NCI-H1048 (cell line): ENCODE results near the gene PIK3CB.
"Not testable (repeated sequence)": the region's sequence is repeated elsewhere in the genome, so short reads cannot be mapped to it uniquely, and the experiment has no call there.

Experiments used
- DNase-seq: peaks from one replicate; lab custom pipeline; 2025; lab: John Stamatoyannopoulos, UW

PIK3CB gene

DNA sequence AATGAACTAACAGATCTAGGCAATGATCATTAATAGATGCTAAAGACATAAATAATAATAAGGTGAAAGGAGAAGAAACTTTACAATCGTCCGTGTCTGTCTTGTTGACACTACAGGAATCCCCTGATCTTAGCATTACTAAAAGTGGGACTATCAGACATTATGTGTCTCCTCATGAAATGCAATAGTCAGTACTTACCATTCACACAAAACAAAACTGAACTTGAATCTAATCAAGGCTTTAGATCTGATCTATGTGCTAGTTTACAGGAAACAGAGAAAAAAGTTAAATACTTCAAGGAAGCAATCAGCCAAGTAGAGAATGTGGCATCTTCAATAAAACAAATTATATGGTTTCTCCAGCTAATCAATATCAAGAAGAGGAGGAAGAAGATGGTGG, 73.7 kb downstream of the PIK3CB start:
- no peak for DNase-seq

DNA sequence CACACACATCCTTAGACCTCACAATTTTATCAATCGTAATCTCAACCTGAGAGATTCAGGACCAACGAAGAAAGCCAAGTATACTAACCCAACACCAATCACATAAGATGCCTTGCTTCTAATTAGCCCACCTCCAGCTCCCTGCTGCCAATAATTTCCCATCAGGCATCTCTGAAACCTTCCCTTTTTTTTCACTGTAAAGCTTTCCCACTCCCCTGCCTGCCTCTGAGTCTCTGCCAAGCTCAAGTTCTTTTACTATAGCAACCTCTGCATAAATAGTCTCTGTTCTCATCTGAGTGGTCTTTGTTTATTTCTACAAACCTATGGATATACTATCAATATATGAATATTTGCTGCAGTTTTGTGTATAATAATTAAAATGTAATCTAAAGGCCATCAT, 86.5 kb downstream of the PIK3CB start:
- DNase-seq: no peak

DNA sequence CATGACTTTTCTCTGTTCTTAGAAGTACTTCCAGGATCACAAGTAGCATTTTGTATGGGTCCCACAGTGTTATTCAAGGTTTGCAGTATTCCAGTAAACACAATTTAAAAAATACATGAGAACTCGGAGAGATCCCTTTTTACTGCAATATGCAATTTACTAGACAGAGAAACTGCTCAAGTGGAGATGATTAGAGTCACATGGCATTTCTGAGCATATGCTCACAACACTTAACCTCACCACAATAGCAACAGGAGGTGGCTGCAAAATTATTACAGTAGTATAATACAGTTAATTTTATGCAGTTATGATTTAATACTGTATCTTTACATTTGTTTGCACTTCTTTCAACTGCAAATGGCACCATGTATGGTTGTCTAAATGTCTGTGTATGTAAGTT, 87.5 kb downstream of the PIK3CB start:
- no peak for DNase-seq

DNA sequence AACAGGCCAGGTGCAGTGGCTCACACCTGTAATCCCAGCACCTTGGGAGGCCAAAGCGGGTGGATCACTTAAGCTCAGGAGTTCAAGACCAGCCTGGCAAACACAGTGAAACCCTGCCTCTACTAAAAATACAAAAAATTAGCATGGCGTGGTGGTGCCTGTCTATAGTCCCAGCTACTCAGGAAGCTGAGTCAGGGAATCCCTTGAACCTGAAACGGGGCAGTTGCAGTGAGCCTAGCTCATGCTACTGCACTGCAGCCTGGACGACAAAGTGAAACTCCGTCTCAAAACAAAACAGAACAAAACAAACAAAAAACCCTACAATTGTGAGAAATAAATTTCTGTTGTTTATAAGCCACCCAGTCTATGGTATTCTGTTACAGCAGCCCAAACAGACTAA, 94.7 kb downstream of the PIK3CB start:
- DNase-seq: no peak

DNA sequence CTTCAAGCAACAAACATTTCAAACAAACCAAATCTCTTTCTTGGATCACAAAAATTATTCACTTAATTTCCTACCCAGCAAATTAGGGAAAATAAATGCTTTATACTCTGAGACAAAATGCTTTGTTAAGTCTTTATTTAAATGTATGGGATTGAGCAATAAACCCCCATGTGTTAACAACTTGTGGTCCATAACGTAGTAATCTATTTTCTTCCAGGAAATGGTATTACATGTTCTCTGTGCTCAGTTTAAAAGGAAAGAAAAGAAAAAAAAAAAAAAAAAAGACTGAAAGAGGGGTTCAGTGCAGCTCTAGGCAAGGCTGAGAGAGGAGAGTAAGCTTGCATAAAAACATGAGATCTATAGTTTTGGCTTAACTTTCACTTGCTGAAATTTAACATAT, 102.3 kb downstream of the PIK3CB start:
- no peak for DNase-seq

DNA sequence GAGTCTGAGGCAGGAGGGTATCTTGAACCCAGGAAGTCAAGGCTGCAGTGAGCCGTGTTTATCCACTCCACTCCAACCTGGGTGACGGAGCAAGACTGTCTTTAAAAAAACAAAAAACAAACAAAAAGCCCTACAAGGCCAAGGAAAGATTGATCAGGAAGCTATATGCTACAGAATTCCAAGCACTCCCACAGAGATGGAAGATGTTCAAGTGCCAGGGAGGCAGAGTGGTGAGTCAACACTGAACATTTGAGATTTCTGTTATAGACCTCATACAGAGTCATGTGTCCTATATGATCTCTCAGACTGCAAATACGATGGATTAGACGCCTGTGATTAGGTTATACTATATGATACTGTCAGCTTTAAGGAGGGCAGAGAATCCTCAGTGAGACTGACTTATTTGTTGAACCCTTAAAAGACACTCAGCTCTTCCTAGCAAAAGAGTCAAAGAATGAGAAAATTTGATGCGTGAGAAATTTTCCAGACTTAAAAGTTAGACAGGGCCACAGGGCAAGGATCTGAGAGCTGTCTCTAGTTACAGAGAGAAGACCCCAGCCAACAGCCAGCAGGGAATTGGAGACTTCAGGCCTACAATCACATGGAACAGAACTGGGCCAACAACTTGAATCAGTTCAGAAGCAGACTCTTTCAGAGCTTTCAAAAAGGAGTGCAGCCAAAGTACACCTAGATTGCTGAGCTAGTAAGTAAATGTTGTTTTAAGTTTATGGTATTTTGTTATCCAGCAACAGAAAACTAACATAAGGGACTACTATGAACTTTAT, 107.6 kb downstream of the PIK3CB start:
- no peak for DNase-seq

DNA sequence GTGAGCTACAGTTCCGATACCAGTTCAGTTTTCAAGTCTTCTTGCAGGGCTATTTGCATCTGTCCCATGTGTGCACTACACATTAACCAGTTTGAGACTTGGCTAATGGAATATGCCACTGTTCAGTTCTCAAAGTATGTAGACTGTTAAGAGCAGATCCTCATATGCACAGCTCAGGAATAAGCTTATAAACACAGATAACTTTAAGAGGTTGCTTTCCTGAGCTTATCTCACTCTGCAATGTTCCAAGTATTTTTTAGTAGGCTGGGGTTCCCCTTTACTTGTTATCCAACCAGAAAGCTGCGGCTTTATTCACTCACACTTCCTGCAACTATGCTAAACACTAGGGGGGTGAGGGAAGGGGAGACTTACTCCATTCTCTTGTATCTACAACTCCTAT, 108.7 kb downstream of the PIK3CB start:
- DNase-seq: not testable (repeated sequence)

DNA sequence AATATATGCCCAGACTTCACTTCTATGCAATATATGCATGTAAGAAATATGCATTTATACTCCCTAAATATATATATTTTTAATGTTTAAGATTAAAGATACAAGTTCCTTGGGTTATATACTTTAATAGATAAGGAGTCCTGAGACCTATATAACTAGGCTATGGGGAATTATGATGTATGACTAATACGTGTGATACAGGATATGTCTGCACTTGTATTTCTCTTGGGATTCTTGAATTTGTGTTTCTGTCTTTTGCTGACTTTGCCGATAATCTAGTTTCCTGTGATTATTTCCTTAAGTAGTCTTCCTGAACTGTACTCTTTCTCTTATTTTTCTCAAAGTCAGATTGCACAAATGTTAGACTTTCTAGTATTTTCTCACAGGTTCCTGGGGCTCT, 109.6 kb downstream of the PIK3CB start:
- no peak for DNase-seq

DNA sequence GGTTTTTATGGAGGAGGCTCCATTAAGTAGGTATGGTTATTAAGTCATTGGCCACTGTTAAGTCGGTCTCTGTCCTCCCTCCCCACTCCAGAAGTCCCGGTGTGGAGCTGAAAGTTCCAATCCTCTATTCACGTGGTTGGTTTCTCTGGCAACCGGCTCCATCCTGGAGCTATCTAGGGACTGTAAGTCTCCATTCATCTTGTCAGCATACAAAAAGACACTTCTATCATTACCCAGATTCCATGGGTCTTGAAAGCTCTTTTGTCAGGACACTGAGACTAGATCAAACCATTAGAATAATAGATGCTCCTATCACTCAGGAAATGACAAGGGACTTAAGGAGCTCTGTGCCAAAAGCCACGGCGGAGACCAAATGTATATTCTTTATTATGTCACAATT, 110.3 kb downstream of the PIK3CB start:
- DNase-seq: no peak

DNA sequence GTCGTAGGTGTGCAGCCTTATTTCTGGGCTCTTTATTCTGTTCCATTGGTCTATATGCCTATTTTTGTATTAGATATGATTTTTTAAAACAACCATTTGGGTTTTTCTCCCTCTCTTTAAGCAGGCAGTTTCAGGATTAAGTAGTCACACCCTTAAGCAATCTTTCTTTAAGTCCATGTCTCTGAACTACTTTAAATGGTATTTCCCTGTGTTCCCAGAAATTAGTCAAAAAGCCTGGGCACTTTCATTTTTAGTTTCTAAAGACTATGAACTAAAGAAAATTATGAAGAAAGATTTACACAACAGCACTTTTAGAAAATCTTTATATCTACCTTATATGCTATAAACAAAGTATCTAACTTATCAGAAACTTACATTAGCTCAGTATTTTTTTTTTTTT, 115.9 kb downstream of the PIK3CB start:
- DNase-seq: no peak

DNA sequence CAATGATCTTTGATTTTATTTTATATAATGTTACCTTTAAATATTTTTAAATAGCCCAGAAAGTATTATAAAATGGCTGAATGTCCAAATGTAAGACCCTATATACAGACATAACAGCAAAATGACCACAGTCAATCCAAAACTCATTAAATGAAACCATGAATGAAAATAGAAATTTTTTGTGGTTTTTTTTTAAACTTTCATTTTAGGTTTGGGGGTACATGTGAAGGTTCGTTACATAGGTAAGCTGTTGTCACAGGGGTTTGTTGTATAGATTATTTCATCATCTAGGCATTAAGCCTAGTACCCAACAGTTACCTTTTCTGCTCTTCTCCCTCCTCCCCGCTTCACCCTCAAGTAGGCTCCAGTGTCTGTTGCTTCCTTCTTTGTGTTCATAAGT, 117.4 kb downstream of the PIK3CB start:
- DNase-seq: no peak

DNA sequence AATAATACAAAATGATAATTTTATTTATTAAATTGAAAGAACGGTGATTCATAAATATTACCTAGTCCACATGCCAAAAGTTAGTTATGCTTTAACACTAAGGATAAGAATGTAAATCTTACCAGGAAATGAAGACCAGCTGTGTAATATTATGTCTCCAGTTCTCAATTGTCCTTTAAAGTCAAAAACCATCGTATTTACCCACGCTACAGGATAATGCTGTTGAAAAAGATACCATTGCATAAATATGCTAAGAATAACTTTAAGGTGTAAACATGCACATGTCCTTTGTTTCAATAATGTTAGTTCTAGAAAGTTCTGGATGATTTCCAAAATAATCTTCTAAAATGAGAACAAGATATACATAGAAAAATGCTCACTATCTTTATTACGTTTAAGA, 122.6 kb downstream of the PIK3CB start:
- no peak for DNase-seq

DNA sequence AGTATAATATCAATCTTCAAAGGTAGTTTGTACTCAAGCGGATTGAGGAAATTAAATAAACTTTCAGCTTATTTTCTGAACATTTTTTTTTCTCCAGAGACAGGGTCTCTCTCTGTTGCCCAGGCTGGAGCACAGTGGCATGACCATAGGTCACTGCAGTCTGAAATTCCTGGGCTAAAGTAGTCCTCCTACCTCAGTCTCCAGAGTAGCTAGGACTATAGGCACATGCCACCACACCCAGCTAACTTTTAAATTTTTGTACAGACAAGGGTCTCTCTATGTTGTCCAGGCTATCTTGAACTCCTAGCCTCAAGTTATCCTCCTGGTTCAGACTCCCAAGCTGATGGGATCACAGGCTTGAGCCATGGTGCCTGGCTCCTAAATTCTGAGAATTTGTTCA, 129.1 kb downstream of the PIK3CB start:
- no peak for DNase-seq

DNA sequence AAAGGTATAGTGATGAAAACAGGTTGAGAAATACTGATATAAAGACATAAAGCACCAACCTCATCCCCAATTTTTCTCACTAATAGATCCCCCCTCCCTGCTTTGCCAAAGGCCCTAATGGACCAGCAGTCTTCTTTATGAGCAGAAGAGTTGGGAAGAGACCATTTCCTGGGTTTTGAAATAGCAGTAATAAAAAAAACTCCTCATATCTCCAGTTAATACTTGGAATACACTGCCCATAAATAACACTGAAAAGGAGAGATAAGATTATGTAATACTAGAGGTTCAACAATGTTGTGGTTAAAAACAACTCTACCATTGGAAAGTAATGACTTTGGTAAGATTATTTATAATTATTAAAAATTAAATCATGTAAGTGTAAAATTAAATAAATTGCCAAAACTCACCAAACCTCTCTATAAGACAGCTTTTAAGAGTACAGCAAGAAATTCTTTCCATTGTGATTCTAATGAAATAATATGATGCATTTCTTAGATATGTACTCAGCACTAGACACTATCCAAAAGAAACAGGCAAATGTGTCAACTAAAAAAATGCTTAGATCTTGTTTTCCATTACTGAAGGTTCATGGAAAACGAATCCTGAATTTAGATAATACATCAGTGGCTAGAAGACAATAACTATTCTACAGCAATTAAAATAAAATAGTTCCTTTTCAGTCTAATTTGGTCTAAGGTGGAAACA, 137.9 kb downstream of the PIK3CB start:
- DNase-seq: no peak

DNA sequence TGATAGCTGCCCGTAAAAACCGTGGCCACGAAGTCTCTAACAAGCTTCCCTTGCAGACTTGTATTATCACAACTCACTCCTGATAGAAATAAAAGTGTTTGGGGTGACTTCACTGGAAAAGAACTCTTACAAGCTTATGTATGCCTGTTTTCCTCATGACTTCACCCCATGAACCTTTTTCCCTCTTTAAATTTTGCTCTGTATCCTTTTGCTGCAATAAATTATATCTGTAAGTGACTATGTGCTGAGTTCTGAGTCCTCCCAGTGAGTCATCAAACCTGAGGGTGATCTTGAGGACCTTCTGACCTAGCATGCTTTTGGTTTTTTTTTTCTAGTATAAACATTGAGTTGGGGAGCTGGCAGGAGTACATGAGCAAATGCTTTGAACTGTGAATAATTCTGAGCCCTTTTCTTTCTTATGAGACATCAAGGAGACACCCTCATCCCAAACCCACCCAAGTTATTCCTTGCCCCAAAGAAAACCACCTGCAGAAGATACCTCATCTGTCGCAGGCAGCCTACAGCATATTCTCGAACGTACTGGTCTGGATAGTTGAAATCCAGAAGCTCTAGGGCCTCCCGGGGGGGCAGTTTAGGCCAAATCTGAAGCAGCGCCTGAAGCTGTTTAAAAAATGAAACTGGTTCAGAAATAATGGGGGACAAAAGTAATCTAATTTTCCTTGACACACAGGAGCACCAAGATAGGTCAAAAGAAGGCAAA, 140.3 kb downstream of the PIK3CB start:
- no peak for DNase-seq

DNA sequence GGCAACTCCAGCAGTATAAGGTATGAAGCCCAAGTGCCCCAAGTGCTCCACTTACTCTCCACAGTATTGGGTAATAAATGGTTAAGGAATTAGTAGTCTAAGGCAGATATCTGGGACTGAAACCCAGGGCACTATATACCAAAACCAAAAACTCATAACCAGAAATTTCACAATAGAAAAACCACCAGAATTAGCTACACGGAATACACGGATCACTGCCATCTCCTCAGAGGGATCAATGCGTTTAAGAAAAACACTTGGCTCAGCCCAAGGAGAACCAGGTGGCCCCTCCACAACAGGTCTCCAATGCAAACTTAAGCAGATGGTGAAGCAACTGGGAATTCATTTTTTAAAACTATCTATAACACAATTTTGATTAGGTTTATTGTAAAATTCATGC, 142.6 kb downstream of the PIK3CB start:
- no peak for DNase-seq

DNA sequence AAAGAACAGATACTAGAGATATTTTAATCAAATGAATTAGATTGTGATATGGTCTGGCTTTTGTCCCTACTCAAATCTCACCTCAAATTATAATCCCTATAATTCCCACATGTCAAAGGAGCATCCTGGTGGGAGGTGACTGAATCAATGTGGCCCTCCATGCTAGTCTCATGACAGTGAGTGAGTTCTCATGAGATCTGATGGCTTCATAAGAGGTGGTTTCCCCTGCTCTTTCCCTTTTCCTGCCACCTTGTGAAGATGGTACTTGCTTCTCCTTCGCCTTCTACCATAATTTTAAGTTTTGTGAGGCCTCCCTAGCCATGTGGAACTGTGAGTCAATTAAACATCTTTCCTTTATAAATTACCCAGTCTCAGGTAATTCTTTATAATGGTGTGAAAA, 143.4 kb downstream of the PIK3CB start:
- DNase-seq: no peak

DNA sequence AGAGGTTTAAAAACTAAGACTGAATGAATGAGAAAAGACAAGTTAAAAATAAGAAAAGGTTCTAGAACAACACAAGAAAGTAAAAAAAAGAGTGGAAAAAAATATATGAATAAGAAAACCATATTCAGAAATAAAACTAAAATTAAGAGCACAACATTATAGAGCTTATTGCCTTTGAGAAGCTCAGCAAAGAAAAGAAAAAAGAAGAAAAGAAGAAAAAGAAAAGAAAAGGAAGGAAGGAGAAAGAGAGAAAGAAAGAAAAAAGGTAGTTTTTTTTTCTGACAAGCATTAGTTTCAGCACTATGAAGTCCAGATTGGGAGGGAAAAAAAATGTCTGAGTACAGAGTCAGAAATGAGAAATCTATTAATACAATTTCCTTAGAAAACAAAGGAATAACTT, 144.7 kb downstream of the PIK3CB start:
- DNase-seq: no peak

DNA sequence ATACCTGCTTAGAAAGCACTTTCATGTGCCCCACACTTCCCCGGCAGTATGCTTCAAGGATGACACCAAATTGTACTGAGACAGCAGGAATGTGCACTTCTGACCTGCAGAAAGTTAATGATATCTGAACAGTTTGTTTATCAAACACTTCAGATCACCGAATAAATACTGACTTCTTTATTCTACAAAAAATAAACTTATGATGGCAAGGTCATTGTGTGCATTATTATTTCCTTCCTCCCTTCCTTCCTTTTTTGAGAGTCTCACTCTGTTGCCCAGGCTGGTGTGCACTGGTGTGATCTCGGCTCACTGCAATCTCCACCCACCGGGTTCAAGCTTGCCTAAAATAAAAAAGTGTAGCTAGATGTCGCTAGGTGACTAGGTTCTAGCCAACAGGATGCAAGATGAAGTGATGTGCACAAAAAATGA, 145.8 kb downstream of the PIK3CB start:
- DNase-seq: no peak

DNA sequence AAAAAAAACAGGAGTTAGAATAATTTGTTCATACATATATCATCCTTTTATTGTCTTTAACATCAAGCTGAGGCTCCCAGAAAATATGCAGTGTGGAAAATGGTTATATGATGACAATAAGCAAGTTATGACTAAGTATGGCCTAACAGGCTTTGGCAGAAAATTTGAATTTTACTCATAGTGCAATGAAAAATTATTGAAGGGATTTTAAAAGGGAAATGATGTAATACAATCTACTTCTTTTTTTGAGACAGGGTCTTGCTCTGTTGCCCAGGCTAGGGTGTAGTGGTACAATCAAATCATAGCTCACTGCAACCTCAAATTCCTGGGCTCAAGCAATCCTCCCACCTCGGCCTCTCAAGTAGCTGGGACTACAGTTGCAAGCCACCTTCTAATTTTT, 147.5 kb downstream of the PIK3CB start:
- no peak for DNase-seq

DNA sequence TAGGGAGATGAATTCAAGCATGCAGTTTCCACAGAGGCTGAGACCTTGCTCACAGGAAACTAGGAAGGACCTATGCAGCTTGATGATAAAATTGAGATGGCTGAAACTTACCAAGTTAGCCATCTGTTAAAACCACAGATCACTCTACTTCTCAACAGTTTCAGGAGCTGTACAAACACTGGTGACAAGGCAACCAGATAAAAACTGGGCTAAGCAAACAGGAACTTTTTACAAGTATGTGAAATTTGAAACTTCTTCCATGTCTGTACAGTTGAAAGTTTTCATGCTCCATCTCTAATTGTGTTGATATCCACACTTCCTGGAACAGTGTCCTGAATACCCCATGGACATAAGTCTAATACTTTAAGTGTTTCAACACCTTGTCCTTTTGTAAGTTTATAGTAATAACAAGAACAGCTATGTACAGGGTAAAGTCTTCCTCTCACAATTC, 147.9 kb downstream of the PIK3CB start:
- no peak for DNase-seq

DNA sequence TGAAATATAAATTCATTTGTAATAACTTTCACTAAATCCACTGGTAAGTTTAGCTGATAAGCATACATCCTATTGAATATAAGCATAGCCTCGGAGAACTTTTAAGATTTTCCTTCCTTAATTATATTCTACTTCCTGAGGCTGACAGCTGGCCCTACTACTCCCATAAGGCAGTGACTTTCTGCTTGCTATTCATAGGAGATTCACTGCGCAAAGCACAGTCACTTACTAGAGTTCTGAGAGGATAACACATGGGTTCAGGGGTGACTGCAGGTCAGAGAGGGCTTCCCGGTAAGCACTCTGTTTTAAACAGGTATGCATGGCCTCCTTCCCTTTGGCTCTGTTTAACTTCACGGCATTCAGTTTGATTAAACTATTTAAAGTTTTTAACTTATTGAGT, 150.3 kb downstream of the PIK3CB start:
- no peak for DNase-seq

DNA sequence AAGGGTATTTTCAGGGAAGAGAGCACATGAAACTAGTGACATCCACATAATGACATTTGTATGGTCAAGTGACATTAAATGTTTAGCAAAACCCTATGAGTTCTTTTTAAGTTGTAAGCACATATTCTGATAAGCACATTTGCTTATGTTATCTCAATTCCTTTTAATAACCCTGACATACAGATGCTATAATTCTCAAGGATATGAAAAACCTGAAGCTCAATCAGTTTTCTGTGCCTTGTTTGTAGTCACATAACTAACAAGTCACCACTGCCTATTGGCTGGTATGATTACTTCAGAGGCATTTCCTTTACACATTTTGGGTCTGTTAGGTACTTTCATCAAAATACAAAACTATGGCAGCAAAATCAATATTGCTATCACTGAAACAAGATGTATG, 152.1 kb downstream of the PIK3CB start:
- DNase-seq: no peak
